Ishikawa (cell line): ENCODE measurements around the gene LTBR.

Experiments used
- CEBPB ChIP-seq: IDR thresholded peaks from 2 replicates; pipeline ENCODE4 v1.6.1; 2012
- CREB1 ChIP-seq: IDR thresholded peaks from 2 replicates; pipeline ENCODE4 v1.6.1; 2012; ENCODE audit warnings: low read depth
- EGR1 ChIP-seq: IDR thresholded peaks from 2 replicates; pipeline ENCODE4 v1.6.1; 2012
- EP300 ChIP-seq: IDR thresholded peaks from 2 replicates; pipeline ENCODE4 v1.6.1; 2012; ENCODE audit warnings: borderline replicate concordance
- FOXM1 ChIP-seq: IDR thresholded peaks from 2 replicates; pipeline ENCODE4 v1.6.1; 2012; ENCODE audit warnings: low read depth, borderline replicate concordance
- MAX ChIP-seq: IDR thresholded peaks from 2 replicates; pipeline ENCODE4 v1.6.1; 2012
- NFIC ChIP-seq: IDR thresholded peaks from 2 replicates; pipeline ENCODE4 v1.6.1; 2012
- RAD21 ChIP-seq: IDR thresholded peaks from 2 replicates; pipeline ENCODE4 v1.6.1; 2012; ENCODE audit warnings: low read depth
- REST ChIP-seq: IDR thresholded peaks from 2 replicates; pipeline ENCODE4 v1.6.1; 2012; ENCODE audit warnings: low read depth, mild to moderate bottlenecking
- TAF1 ChIP-seq: IDR thresholded peaks from 2 replicates; pipeline ENCODE4 v1.6.1; 2012; ENCODE audit warnings: low read depth, mild to moderate bottlenecking
- TCF12 ChIP-seq: IDR thresholded peaks from 2 replicates; pipeline ENCODE4 v1.6.1; 2012; ENCODE audit warnings: low read depth
- TEAD4 ChIP-seq: IDR thresholded peaks from 2 replicates; pipeline ENCODE4 v1.6.1; 2012
- USF1 ChIP-seq: IDR thresholded peaks from 2 replicates; pipeline ENCODE4 v1.6.1; 2012
- YY1 ChIP-seq: IDR thresholded peaks from 2 replicates; pipeline ENCODE4 v1.6.1; 2012; ENCODE audit warnings: low read depth
- ZBTB7A ChIP-seq: IDR thresholded peaks from 2 replicates; pipeline ENCODE4 v1.6.1; 2012; ENCODE audit warnings: low read depth

The LTBR gene

GRCh38 chr12:6383572-6384498 lies at the start of gene LTBR:
Gene LTBR (plus strand): TSS chr12:6384162. CDS start chr12:6384359, 197 bp downstream.
- TF ChIP-seq CEBPB: peak; percentile 99
- 0 out of 2 replicates have a peak, but pooled peaks have one; percentile 14 for TF ChIP-seq REST
- TF ChIP-seq EGR1: no peak; the same call in 1 of the 2 replicates
- peak; percentile 93 for TF ChIP-seq USF1
- TF ChIP-seq FOXM1: peak; percentile 45; the same call in 1 of the 2 replicates
- TF ChIP-seq TEAD4: no peak; the same call in 1 of the 2 replicates
- peak; percentile 39; the same call in 1 of the 2 replicates for TF ChIP-seq RAD21
- TF ChIP-seq YY1: peak; percentile 78; the same call in 1 of the 2 replicates
- peak; percentile 48 for TF ChIP-seq ZBTB7A
- TF ChIP-seq TAF1: peak; percentile 86
- TF ChIP-seq NFIC: peak; percentile 67
- TF ChIP-seq CREB1: peak; percentile 38; the same call in 1 of the 2 replicates
- TF ChIP-seq EP300: peak; percentile 75
- TF ChIP-seq MAX: peak; percentile 99
- peak; percentile 86 for TF ChIP-seq TCF12

- no peak for TF ChIP-seq EP300
- no peak for TF ChIP-seq MAX
- no peak for TF ChIP-seq TEAD4
- TF ChIP-seq REST: no peak
- no peak for TF ChIP-seq CREB1
- no peak for TF ChIP-seq ZBTB7A
- TF ChIP-seq FOXM1: no peak
- TF ChIP-seq RAD21: no peak
- TF ChIP-seq NFIC: no peak
- no peak for TF ChIP-seq USF1
- no peak for TF ChIP-seq CEBPB
- TF ChIP-seq TCF12: no peak
- no peak for TF ChIP-seq TAF1
- TF ChIP-seq EGR1: no peak
- no peak for TF ChIP-seq YY1
Observed at GRCh38 chr12:6334359-6334758, 49.6 kb upstream of the LTBR start.

- TF ChIP-seq TAF1 (no peak), YY1 (no peak)
Observed at GRCh38 chr12:6334940-6335450, 49.0 kb upstream of the LTBR start.

GRCh38 chr12:6335451-6336078 lies 48.4 kb upstream of the LTBR start:
- TF ChIP-seq REST: no peak
- TF ChIP-seq RAD21: peak; percentile 50; the same call in 1 of the 2 replicates
